HepG2 (cell line): ENCODE measurements around the gene AMER3. TPM values are rescaled to one million over a fixed set of nuclear protein-coding genes. Genes with fewer than 3 reads are reported as not detected.

Experiments
- ELF3 ChIP-seq: IDR thresholded peaks from 2 replicates; pipeline ENCODE4 v1.6.1; 2016; ENCODE audit warnings: missing genetic modification reagents, missing compliant biosample characterization
- ETV5 ChIP-seq: IDR thresholded peaks from 2 replicates; pipeline ENCODE4 v1.6.1; 2018; ENCODE audit warnings: missing biosample characterization, missing genetic modification reagents, inconsistent platforms, borderline replicate concordance
- MAZ ChIP-seq, 2 experiments: sonication (generic) in 1 of 2; formaldehyde crosslinking in 1 of 2; IDR thresholded peaks; 2 replicates each; pipeline versions ENCODE4 v1.5.0 to v1.6.1; 2012 to 2020; ENCODE audit warnings: low read depth in 2 of 2, mild to moderate bottlenecking in 2 of 2, borderline replicate concordance in 1 of 2, improper control_type of control experiment in 1 of 2, low read length in 1 of 2, missing genetic modification reagents in 1 of 2, moderate library complexity in 1 of 2
- NCOA2 ChIP-seq: sonication (generic); formaldehyde crosslinking; IDR thresholded peaks from 2 replicates; pipeline ENCODE4 v1.8.0; 2022; ENCODE audit warnings: inconsistent platforms
- PTBP1 ChIP-seq: fragments of 200-400 bp; formaldehyde crosslinking; IDR thresholded peaks from 2 replicates; pipeline ENCODE4 v1.6.1; 2018; ENCODE audit warnings: low read length, low read depth; ENCODE audit not compliant: poor library complexity, severe bottlenecking
- SP2 ChIP-seq: sonication (generic); formaldehyde crosslinking; IDR thresholded peaks from 2 replicates; pipeline ENCODE4 v1.5.1; 2020; ENCODE audit warnings: mild to moderate bottlenecking, missing genetic modification reagents
- ZEB1 ChIP-seq: IDR thresholded peaks from 2 replicates; pipeline ENCODE4 v1.6.1; 2012; ENCODE audit warnings: mild to moderate bottlenecking, low read depth, inconsistent platforms; ENCODE audit not compliant: insufficient replicate concordance
- ZNF10 ChIP-seq: sonication (generic); formaldehyde crosslinking; IDR thresholded peaks from 2 replicates; pipeline ENCODE4 v1.4.0; 2020; ENCODE audit warnings: mild to moderate bottlenecking, low read depth, missing genetic modification reagents, borderline replicate concordance
- ZNF382 ChIP-seq: sonication (generic); formaldehyde crosslinking; IDR thresholded peaks from 2 replicates; pipeline ENCODE4 v1.5.0; 2020; ENCODE audit warnings: missing genetic modification reagents, mild to moderate bottlenecking, borderline replicate concordance
- polyA plus RNA-seq, 8 experiments: library from polyadenylated mRNA; depleted of rRNA in 3 of 8; stranded (reverse) in 7 of 8; unstranded in 1 of 8; fragments of >200 nt; fragmentation: Illumina TruSeq in 4 of 8; extraction: Trizol in 4 of 8; gene quantifications; 2 replicates each; pipeline versions ENCODE4 v1.2.1 to v1.2.3, GENCODE V29; 2011 to 2016; ENCODE audit warnings: low read depth in 4 of 8, missing spikeins in 1 of 8, mixed read lengths in 1 of 8; ENCODE audit not compliant: insufficient read depth in 1 of 8
- total RNA-seq, 5 experiments: library from RNA; depleted of rRNA; stranded (reverse); fragments of >200 nt; fragmentation: Illumina TruSeq; extraction: Trizol; gene quantifications; 2 replicates each; pipeline ENCODE4 v1.2.3, GENCODE V29; 2016; ENCODE audit warnings: low read depth in 1 of 5
- TF ChIP-seq, protein P1 (sequence below), 2 experiments: IDR thresholded peaks; 2 replicates each; pipeline ENCODE4 v1.6.1; 2011 to 2012; ENCODE audit warnings: low read length in 2 of 2, borderline replicate concordance in 1 of 2, low read depth in 1 of 2, mild to moderate bottlenecking in 1 of 2, moderate library complexity in 1 of 2
- TF ChIP-seq, protein P2 (sequence below): sonication (generic); formaldehyde crosslinking; IDR thresholded peaks from 2 replicates; pipeline ENCODE4 v1.4.0; 2020; ENCODE audit warnings: mild to moderate bottlenecking, missing genetic modification reagents, borderline replicate concordance
- TF ChIP-seq, protein P3 (sequence below): sonication (generic); formaldehyde crosslinking; IDR thresholded peaks from 2 replicates; pipeline ENCODE4 v1.9.0; 2021; ENCODE audit warnings: mild to moderate bottlenecking, missing genetic modification reagents

The AMER3 gene
- total and polyA plus RNA-seq, 2 of the 13 experiments (the other 11 are each of a cell fraction or from before 2014, with no cell fraction given) = not detected

DNA sequence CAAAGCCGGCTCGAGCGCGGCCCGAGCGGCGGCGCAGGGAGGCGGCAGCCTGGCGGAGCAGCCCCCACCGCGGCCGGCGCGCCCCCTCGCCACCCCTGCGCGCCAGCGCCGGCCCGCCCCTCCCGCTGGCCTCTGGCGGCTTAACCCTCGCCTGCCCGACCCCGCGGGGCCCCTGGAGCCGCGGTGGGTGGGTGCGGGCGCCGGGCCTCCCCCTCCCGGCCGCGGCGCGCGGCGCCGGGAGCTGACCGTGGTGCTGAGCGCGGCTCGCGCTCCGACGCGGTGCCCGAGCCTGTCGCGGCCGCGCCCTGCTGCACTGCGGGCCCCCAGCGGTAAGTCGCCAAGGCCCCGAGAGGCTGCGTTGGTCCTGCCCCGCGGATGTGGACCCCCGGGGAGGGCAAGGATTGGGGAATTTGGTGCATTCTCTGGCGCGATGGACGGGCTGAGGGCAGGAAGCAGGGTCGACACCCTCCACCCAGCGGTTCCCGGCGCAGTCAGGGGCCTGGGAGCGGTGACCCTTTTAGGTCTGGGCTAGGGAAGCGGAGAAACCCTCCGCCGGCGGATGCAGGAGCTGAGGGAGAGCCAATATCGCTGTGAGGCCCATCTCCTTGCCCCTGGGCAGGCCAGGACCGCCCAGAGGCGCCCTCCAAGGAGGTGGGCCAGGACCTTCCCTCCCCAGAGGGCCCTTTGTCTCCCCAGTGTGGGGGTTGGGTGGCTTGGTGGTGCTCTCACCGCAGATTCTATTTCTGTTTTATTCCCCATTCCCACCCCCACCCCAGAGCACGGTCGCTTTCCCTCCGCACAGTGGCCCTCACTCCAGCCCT, 923 bp downstream of the AMER3 start (continued):
- no peak for TF ChIP-seq ZNF382 (CRISPR knock-in tag)
- TF ChIP-seq, protein P1, sequence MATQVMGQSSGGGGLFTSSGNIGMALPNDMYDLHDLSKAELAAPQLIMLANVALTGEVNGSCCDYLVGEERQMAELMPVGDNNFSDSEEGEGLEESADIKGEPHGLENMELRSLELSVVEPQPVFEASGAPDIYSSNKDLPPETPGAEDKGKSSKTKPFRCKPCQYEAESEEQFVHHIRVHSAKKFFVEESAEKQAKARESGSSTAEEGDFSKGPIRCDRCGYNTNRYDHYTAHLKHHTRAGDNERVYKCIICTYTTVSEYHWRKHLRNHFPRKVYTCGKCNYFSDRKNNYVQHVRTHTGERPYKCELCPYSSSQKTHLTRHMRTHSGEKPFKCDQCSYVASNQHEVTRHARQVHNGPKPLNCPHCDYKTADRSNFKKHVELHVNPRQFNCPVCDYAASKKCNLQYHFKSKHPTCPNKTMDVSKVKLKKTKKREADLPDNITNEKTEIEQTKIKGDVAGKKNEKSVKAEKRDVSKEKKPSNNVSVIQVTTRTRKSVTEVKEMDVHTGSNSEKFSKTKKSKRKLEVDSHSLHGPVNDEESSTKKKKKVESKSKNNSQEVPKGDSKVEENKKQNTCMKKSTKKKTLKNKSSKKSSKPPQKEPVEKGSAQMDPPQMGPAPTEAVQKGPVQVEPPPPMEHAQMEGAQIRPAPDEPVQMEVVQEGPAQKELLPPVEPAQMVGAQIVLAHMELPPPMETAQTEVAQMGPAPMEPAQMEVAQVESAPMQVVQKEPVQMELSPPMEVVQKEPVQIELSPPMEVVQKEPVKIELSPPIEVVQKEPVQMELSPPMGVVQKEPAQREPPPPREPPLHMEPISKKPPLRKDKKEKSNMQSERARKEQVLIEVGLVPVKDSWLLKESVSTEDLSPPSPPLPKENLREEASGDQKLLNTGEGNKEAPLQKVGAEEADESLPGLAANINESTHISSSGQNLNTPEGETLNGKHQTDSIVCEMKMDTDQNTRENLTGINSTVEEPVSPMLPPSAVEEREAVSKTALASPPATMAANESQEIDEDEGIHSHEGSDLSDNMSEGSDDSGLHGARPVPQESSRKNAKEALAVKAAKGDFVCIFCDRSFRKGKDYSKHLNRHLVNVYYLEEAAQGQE (IDR thresholded peaks at IDR 0.05; ENCODE audit: borderline replicate concordance in 1 of 2, low read depth in 1 of 2, low read length in 2 of 2) = peak; percentile 93 to 96
- TF ChIP-seq SP2 = 0 out of 2 replicates have a peak, but pooled peaks have one; percentile 26
- TF ChIP-seq ELF3 (CRISPR knock-in tag) = 0 out of 2 replicates have a peak, but pooled peaks have one; percentile 19
- TF ChIP-seq, protein P2, sequence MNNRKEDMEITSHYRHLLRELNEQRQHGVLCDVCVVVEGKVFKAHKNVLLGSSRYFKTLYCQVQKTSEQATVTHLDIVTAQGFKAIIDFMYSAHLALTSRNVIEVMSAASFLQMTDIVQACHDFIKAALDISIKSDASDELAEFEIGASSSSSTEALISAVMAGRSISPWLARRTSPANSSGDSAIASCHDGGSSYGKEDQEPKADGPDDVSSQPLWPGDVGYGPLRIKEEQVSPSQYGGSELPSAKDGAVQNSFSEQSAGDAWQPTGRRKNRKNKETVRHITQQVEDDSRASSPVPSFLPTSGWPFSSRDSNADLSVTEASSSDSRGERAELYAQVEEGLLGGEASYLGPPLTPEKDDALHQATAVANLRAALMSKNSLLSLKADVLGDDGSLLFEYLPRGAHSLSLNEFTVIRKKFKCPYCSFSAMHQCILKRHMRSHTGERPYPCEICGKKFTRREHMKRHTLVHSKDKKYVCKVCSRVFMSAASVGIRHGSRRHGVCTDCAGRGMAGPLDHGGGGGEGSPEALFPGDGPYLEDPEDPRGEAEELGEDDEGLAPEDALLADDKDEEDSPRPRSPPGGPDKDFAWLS (CRISPR knock-in tag) = no peak
- TF ChIP-seq ZNF10 (CRISPR knock-in tag) = no peak
- TF ChIP-seq, protein P3, sequence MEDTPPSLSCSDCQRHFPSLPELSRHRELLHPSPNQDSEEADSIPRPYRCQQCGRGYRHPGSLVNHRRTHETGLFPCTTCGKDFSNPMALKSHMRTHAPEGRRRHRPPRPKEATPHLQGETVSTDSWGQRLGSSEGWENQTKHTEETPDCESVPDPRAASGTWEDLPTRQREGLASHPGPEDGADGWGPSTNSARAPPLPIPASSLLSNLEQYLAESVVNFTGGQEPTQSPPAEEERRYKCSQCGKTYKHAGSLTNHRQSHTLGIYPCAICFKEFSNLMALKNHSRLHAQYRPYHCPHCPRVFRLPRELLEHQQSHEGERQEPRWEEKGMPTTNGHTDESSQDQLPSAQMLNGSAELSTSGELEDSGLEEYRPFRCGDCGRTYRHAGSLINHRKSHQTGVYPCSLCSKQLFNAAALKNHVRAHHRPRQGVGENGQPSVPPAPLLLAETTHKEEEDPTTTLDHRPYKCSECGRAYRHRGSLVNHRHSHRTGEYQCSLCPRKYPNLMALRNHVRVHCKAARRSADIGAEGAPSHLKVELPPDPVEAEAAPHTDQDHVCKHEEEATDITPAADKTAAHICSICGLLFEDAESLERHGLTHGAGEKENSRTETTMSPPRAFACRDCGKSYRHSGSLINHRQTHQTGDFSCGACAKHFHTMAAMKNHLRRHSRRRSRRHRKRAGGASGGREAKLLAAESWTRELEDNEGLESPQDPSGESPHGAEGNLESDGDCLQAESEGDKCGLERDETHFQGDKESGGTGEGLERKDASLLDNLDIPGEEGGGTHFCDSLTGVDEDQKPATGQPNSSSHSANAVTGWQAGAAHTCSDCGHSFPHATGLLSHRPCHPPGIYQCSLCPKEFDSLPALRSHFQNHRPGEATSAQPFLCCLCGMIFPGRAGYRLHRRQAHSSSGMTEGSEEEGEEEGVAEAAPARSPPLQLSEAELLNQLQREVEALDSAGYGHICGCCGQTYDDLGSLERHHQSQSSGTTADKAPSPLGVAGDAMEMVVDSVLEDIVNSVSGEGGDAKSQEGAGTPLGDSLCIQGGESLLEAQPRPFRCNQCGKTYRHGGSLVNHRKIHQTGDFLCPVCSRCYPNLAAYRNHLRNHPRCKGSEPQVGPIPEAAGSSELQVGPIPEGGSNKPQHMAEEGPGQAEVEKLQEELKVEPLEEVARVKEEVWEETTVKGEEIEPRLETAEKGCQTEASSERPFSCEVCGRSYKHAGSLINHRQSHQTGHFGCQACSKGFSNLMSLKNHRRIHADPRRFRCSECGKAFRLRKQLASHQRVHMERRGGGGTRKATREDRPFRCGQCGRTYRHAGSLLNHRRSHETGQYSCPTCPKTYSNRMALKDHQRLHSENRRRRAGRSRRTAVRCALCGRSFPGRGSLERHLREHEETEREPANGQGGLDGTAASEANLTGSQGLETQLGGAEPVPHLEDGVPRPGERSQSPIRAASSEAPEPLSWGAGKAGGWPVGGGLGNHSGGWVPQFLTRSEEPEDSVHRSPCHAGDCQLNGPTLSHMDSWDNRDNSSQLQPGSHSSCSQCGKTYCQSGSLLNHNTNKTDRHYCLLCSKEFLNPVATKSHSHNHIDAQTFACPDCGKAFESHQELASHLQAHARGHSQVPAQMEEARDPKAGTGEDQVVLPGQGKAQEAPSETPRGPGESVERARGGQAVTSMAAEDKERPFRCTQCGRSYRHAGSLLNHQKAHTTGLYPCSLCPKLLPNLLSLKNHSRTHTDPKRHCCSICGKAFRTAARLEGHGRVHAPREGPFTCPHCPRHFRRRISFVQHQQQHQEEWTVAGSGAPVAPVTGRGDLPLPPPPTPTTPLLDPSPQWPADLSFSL = no peak
- TF ChIP-seq PTBP1 = no peak
- no peak for TF ChIP-seq MAZ (IDR thresholded peaks at IDR 0.05; ENCODE audit: borderline replicate concordance, low read depth, low read length)
- peak; percentile 84 for TF ChIP-seq MAZ (CRISPR knock-in tag; IDR thresholded peaks at IDR 0.05; ENCODE audit: low read depth)
- TF ChIP-seq ZEB1 = no peak
- no peak for TF ChIP-seq ETV5
- TF ChIP-seq NCOA2 (CRISPR knock-in tag) = no peak
